DMS153 treated with DMSO at 0.1 percent for 48 hours (cell line): Measurements from ENCODE around the gene SLC5A2.
"Not testable (repeated sequence)": the region's sequence is repeated elsewhere in the genome, so short reads cannot be mapped to it uniquely, and the experiment has no call there.

Experiments
- DNase-seq: peaks from one replicate; lab custom pipeline; 2025; ENCODE audit not compliant: unreplicated experiment; lab: John Stamatoyannopoulos, UW

Gene SLC5A2

DNA sequence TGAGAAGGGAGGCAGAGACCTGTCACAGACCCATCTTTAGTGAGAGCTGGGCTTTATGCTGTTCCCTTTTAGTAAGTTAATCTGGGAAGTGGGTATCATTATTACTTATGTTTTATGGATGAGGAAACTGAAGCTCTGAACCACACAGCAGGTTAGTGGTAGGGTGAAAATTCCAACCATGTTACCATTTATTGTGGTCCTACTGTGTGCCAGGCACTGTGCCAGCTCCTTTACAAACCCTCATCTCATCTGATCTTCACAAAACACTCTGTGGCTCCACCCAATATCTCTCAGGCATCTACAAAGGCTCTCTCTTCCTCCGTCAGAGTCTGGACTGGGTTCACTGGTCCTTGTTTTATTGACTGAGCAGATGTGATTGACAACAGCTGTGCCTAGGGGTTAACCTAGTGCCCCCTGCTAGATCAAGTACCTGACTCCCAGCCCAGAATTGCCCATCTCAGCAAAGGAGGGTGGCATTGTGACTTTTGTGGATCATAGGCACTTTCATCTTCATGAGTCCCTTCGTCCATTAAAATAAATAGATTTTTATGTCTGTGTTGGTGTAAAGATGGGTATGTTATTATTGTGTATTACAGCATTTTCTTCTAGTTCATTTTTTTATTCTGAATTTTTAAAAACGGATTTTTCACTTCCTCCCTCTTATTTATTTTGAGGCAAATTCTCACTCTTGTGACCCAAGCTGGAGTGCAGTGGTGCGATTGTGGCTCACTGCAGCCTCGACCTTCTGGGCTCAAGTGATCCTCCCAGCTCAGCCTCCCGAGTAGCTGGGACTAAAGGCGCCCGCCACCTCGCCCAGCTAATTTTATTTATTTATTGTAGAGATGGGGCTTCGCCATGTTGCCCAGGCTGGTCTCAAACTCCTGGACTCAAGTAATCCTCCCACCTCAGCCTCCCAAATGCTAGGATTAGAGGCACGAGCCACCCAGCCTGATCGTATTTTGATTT lies 7.9 kb upstream of the SLC5A2 start:
- no peak for DNase-seq

DNA sequence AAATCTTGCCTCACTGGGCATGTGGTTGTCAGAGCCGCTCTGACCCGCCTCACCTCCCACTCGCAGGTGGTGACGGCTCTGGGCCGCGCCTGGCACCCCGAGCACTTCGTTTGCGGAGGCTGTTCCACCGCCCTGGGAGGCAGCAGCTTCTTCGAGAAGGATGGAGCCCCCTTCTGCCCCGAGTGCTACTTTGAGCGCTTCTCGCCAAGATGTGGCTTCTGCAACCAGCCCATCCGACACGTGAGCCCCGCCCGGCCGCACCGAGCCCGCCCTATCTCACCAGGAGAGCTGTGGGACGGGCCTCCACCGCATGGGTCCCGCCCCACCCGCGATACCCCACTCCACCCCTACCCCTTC lies 7.0 kb upstream of the SLC5A2 start:
- no peak for DNase-seq

DNA sequence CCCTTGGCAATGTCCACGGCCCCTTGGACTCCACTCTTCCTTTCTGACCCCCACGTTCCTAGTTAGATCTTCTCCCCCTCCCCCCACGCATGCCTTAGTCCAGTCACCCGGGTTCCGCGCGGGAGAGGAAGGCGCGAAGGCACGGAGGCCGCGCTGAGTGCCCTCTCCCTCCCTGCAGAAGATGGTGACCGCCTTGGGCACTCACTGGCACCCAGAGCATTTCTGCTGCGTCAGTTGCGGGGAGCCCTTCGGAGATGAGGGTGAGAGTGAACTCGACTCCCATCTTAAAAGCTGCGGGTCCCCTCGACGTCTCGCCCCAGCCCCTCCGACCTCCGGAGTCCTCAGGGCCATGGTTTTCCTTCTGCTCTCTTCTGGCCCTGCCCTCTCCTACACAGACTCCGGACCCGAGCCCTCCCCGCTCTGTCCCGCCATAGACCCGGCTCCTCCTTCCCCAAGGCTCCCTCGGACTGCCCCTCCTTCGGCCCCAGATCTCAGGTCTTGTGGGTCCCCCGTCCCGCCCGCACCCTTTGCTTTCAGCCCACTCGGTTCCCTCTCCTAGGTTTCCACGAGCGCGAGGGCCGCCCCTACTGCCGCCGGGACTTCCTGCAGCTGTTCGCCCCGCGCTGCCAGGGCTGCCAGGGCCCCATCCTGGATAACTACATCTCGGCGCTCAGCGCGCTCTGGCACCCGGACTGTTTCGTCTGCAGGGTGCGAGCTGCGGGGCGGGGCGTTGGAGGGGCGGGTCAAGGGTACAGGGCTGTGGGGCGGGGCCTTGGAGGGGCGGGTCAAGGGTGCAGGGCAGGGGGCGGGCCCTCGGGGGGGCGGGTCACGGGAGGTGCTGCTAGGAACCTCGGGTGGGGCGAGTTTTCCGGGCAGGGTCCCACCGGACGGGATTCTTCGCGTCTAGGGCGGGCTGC lies 6.4 kb upstream of the SLC5A2 start:
- no peak for DNase-seq

DNA sequence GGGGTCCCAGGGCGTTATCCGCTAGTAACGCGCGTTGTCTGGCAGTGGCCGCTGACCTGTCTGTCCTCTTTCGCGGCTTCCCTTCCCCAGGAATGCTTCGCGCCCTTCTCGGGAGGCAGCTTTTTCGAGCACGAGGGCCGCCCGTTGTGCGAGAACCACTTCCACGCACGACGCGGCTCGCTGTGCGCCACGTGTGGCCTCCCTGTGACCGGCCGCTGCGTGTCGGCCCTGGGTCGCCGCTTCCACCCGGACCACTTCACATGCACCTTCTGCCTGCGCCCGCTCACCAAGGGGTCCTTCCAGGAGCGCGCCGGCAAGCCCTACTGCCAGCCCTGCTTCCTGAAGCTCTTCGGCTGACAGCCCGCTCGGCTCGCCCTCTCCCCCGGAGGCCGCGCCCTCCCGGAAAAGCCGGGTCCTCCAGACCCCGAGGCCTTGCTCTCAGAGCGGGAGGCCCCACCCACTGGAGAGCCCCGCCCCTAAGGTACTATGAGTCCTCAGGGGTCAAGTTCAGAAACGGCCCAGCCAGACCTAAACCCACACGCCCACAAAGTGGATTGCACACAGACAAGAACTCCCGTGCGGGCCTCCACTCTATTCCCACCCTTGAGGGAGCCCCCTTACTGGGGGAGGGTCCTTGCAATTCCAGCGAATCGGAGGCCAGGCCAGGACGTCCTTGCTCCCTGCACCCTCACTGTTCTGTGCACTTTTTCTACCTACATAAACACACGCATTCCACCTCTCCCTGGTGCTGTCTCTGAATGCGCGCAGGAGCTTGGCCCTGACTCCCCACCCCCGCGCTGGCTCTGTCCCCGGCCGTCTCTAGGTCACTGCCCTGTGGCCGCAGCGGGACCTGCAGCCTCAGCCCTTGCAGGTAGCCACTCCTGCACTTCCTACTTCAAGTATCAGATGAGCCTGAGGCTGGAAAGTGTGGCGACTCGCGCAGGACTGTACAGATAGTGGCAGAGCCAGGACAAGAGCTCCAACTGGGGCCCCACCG lies 5.4 kb upstream of the SLC5A2 start:
- DNase-seq: no peak

DNA sequence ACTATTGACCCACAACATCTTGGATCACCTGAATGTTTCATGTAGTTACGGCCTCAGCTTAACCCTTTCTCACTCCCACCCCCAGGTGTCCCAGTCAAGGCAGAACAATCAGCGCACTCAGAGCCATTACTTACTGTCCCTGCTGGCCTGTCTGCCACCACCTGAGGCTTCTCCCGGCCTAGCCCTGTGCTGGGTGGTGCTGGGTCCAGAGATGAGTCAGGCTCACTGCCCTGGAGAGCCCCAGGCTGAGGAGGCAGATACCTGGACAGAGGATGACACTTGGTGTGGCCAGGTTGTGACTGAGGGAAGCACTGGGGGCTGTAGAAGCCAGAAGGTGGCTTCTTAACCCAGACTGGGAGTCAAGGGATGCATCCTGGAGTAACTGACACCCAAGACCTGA lies 4.0 kb upstream of the SLC5A2 start:
- no peak for DNase-seq

DNA sequence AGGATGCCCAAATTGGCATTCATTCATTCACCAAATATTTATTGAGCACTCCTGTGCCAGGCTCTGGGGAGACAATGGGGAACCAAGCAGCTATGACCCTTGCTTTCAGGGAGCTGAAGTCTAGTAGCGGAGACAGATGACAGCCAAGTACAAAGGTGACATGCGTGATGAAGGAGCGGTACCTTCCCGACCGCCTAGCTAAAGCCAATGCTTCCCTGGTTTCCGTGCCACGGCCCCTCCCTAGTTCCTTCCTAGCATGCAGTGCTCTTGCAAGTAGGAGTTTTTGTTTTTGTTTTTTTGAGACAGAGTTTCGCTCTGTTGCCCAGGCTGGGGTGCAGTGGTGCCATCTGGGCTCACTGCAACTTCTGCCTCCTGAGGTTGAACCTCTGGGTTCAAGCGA lies 3.2 kb upstream of the SLC5A2 start:
- no peak for DNase-seq

DNA sequence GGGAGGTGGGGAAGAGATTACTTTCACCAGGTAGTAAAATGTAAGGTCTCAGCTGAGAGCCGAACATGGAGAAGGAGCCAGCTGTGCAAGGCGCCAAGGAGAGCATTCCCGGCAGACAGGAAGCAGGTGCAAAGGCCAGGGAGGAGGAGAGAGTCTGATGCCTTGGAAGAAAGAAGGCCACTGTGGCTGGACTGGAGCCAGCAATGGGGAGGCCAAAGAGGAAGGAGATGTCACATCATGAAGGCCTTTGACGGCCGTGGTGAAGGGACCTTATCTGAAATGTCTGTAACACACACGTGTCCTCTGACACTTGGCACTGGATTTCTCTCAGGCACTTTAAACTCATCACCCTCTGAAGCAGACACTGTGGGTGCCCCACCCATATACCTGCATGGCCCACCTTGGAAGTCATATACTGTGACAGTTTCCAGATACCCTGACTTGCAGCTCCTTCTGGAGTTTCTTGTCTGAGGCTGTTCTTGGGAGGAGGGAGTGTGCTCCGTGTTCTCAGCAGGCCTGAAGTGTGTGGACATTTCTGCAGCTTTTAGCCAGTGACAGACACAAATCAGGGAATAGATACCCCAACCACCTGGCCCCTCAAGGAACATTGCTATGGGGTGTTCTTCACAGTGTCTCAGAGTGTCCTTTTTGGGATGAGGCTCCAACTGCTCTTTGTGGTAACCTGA lies 1.9 kb upstream of the SLC5A2 start:
- no peak for DNase-seq

DNA sequence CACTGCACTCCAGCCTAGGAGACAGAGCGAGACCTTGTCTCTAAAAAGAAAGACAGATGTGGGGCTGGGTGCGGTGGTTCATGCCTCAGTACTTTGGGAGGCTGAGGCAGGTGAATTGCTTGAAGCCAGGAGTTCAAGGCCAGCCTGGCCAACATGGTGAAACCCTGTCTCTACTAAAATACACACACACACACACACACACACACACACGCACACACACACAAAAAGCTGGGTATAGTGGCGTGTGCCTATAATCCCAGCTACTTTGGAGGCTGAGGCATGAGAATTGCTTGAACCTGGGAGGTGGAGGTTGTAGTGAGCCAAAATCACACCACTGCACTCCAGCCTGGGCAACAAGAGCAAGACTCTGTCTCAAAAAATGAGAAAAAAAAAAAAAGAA lies 1.1 kb downstream of the SLC5A2 start:
- not testable (repeated sequence) for DNase-seq

DNA sequence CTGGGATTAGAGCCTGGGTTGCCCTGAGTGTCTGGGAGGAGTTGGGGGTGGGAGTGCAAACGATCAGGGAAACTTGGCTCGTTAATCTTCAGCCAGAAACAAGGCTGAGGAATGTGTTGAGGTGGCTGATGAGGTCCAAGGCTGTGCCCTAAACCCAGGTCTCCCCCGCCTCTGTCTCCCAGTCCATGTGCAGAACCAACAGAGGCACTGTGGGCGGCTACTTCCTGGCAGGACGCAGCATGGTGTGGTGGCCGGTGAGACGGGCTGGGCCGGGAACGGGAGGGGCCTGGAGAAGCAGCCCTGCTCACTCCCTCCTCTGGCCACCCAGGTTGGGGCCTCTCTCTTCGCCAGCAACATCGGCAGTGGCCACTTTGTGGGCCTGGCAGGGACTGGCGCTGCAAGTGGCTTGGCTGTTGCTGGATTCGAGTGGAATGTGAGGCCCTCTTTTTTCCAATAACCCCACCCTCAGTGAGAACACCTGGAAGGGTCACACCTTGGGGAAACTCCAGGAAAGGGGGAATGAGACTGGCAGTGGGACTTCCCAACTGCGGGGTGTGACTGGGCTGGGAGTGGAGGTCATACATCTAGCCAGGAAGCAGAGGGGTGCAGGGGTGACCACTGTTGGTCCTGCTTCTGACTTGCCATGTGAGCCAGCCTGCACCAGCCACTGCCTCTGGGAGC lies 1.7 kb downstream of the SLC5A2 start:
- DNase-seq: no peak

DNA sequence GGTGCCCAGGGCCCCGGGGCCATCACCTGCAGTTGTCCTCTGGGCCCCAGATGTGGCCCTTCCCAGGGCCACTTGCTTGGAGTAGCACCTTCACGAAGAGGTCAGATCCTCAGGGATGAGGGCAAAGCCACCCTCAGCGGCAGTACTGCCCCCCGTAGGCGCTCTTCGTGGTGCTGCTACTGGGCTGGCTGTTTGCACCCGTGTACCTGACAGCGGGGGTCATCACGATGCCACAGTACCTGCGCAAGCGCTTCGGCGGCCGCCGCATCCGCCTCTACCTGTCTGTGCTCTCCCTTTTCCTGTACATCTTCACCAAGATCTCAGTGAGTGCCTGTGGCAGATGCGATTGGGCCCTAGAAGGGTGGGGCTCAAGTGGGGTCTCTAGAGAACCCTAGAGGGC lies 2.6 kb downstream of the SLC5A2 start:
- DNase-seq: no peak

DNA sequence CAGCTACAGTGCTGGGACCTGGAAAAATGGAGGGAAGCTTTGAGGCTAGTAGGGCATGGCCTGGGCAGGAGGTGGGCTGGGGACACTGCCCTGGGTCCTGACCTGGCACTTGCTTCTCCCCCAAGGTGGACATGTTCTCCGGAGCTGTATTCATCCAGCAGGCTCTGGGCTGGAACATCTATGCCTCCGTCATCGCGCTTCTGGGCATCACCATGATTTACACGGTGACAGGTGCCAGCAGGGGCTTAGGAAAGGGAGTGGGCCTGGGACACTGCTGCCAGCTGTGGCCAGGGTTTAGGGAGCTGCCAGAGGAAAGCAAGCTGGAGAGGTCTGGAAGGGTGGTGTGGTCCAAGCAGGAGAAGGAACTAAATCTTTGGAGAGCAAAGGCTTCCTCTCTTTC lies 3.1 kb downstream of the SLC5A2 start:
- DNase-seq: no peak

DNA sequence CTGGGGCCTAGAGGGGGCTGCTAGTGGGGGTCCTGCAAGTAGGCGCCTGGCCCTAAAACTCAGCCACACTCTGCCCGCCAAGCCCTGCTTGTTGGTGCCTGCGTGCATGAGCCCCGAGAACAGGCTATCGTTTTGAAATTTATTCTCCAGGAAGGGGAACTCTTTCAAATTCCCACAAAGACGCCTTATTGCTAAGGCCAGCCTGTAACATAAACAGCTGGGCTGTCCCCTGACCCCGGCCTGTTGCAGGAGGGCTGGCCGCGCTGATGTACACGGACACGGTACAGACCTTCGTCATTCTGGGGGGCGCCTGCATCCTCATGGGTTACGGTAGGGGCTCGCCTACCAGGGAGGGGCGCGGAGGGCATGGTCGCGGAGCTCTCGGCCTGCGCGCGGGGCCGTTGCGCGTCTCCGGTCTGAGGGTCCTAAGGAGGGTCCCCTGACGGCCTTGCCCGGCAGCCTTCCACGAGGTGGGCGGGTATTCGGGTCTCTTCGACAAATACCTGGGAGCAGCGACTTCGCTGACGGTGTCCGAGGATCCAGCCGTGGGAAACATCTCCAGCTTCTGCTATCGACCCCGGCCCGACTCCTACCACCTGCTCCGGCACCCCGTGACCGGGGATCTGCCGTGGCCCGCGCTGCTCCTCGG lies 4.3 kb downstream of the SLC5A2 start:
- DNase-seq: no peak

DNA sequence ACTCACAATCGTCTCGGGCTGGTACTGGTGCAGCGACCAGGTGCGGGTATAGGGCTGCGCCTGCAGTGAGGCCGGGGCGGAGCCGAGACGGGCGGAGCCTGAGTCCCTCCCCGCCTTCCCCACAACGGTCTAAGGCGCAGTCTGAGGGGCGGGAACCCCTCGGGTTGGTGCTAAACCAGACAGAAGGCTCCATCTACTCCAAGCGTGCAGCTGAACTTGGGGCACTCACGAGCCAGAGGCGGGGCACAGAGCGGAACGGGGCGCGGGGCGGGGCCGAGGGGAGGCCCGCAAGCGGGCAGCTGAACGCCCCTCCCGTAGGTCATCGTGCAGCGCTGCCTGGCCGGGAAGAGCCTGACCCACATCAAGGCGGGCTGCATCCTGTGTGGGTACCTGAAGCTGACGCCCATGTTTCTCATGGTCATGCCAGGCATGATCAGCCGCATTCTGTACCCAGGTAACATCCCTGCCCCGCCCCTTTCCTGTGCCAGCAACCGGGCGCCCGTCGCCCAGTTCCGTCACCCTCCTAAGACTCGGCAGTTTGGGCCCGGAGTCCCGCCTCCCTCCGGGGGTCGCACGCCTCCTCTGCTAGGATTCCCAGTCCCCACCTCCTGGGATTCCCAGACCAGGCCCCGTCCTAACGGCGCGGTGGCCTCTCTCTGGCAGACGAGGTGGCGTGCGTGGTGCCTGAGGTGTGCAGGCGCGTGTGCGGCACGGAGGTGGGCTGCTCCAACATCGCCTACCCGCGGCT lies 5.0 kb downstream of the SLC5A2 start:
- peak; percentile 38 for DNase-seq

DNA sequence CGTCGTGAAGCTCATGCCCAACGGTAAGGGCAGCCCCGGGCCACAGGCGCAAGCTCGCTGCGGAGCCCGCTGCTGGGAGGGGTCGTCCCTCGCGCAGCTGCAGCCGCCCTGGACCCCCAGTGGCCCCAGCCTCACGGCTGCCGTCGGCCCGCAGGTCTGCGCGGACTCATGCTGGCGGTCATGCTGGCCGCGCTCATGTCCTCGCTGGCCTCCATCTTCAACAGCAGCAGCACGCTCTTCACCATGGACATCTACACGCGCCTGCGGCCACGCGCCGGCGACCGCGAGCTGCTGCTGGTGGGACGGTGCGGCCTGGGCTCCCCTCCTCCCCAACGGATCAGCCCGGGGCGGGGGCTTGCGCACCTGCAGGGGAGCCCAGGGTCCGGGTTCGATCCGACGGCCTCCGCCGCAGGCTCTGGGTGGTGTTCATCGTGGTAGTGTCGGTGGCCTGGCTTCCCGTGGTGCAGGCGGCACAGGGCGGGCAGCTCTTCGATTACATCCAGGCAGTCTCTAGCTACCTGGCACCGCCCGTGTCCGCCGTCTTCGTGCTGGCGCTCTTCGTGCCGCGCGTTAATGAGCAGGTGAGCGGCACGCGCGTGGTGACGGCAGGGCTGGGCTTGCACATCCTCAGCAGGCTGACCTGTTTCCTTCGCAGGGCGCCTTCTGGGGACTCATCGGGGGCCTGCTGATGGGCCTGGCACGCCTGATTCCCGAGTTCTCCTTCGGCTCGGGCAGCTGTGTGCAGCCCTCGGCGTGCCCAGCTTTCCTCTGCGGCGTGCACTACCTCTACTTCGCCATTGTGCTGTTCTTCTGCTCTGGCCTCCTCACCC lies 5.8 kb downstream of the SLC5A2 start:
- no peak for DNase-seq

DNA sequence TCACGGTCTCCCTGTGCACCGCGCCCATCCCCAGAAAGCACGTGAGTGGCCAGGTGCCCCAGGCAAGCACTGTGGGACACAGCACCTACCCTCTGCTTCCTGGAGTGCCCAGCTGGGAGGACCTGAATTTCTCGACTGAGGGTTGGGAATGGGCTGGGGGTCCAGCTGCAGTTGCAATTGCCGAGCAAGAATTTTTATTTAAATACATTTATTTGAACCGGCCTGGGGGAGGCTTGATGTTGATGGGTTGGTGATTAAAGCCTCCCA lies 6.3 kb downstream of the SLC5A2 start:
- DNase-seq: no peak

DNA sequence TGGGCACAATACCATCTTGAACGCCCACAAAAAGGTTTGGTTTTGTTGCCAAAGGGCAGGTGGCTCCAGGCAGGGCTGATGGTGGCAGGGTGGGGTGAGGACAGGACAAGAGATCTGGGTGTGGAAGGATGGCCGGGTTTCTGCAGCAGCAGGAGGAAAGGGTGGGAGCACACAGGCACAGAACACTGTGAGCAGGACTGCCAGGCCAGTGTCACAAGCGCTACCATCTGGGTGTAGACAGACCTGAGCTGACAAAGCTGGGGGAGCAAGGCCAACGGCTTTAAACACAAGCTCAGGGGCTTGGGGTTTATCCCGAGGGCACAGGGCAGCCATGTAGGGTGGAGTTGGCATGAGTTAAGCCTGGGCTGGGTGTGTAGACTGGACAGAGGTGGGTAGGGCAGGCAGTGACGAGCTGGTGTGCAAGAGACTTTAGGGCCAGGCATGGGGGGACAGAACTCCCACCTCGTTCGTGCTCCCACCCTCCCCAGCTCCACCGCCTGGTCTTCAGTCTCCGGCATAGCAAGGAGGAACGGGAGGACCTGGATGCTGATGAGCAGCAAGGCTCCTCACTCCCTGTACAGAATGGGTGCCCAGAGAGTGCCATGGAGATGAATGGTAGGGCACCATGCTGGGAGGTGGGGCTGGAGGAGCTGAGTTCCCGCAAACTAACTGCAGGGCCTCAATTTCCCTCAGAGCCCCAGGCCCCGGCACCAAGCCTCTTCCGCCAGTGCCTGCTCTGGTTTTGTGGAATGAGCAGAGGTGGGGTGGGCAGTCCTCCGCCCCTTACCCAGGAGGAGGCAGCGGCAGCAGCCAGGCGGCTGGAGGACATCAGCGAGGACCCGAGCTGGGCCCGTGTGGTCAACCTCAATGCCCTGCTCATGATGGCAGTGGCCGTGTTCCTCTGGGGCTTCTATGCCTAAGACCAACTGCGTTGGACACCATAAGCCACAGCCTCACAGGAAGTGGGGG lies 7.0 kb downstream of the SLC5A2 start:
- DNase-seq: no peak
